DMS 273 (cell line): ENCODE data around the gene PLA2G6.

Source experiments
- DNase-seq: peaks from one replicate; lab custom pipeline; 2025; ENCODE audit not compliant: unreplicated experiment; lab: John Stamatoyannopoulos, UW

Gene PLA2G6

GRCh38 chr22:38181453-38182200, at the start of gene PLA2G6:
Gene PLA2G6 (minus strand): TSS chr22:38181830. CDS start chr22:38169426, 12,404 bp downstream.
- DNase-seq, result peak; percentile 99

GRCh38 chr22:38230916-38231315, 49.3 kb upstream of the PLA2G6 start:
- no peak for DNase-seq

GRCh38 chr22:38230108-38230825, 48.6 kb upstream of the PLA2G6 start:
- DNase-seq, result peak; percentile 59

GRCh38 chr22:38228873-38229740, 47.5 kb upstream of the PLA2G6 start:
- DNase-seq, result no peak

GRCh38 chr22:38228326-38228872, 46.8 kb upstream of the PLA2G6 start:
- no peak for DNase-seq

- DNase-seq, result no peak
These were observed 45.4 kb upstream of the PLA2G6 start for GRCh38 chr22:38226853-38227649.

- DNase-seq, result peak; percentile 21
These were observed 41.8 kb upstream of the PLA2G6 start for GRCh38 chr22:38223289-38223960.

GRCh38 chr22:38222797-38223119, 41.1 kb upstream of the PLA2G6 start:
- no peak for DNase-seq

GRCh38 chr22:38221908-38222796, 40.5 kb upstream of the PLA2G6 start:
- DNase-seq, result no peak

- DNase-seq, result no peak
These were observed 39.8 kb upstream of the PLA2G6 start for GRCh38 chr22:38221407-38221806.

- no peak for DNase-seq
These were observed 39.2 kb upstream of the PLA2G6 start for GRCh38 chr22:38220653-38221386.

GRCh38 chr22:38220163-38220562, 38.5 kb upstream of the PLA2G6 start:
- peak; percentile 90 for DNase-seq

GRCh38 chr22:38219632-38220031, 38.0 kb upstream of the PLA2G6 start:
- DNase-seq, result peak; percentile 94

- DNase-seq, result peak; percentile 40
These were observed 37.3 kb upstream of the PLA2G6 start for GRCh38 chr22:38218661-38219622.

- no peak for DNase-seq
These were observed 33.8 kb upstream of the PLA2G6 start for GRCh38 chr22:38215156-38216038.
